Suprapubic skin (tissue), 4 donors: ENCODE data around the gene HMCN1. TPM values are rescaled to one million over a fixed set of nuclear protein-coding genes. Genes with fewer than 3 reads are reported as not detected.

Source experiments
- DNase-seq, 2 donors: peaks; one replicate each; pipeline ENCODE4 v3.0.0-alpha.2; 2019; ENCODE audit warnings: low spot score in 2 of 2
- H3K27ac ChIP-seq: fragments of 200-600 bp; sonication (generic); one replicate; pipeline ENCODE4 v1.5.1; 2019
- H3K27me3 ChIP-seq: fragments of 200-600 bp; sonication (generic); one replicate; pipeline ENCODE4 v1.5.1; 2019
- H3K36me3 ChIP-seq: fragments of 200-600 bp; sonication (generic); one replicate; pipeline ENCODE4 v1.5.1; 2019
- H3K4me1 ChIP-seq: fragments of 200-600 bp; sonication (generic); one replicate; pipeline ENCODE4 v1.5.1; 2019
- H3K4me3 ChIP-seq: fragments of 200-600 bp; sonication (generic); one replicate; pipeline ENCODE4 v1.5.1; 2019; ENCODE audit warnings: mild to moderate bottlenecking
- H3K9me3 ChIP-seq: fragments of 200-600 bp; sonication (generic); one replicate; pipeline ENCODE4 v1.5.1; 2019
- EP300 ChIP-seq: sonication (generic); formaldehyde crosslinking; IDR thresholded peaks from one replicate; pipeline ENCODE4 v1.6.1; 2017; ENCODE audit warnings: antibody characterized with exemption
- POLR2A ChIP-seq, 2 donors: fragments of 450-650 bp; IDR thresholded peaks; one replicate each; pipeline ENCODE4 v1.6.1; 2017; ENCODE audit warnings: antibody characterized with exemption in 2 of 2, mild to moderate bottlenecking in 2 of 2, moderate library complexity in 2 of 2
- POLR2AphosphoS5 ChIP-seq, 3 donors: sonication (generic); formaldehyde crosslinking; IDR thresholded peaks; one replicate each; pipeline ENCODE4 v1.6.1; 2017; ENCODE audit warnings: antibody characterized with exemption in 3 of 3
- WGBS: methylation state at CpG from one replicate; pipeline ENCODE4 v1.1.5; 2018; 5-methylcytosine and 5-hydroxymethylcytosine counted together
- total RNA-seq, 4 donors: library from RNA; depleted of rRNA; stranded (reverse); fragments of >200 nt; gene quantifications; one replicate each; pipeline ENCODE4 v1.1.0, GENCODE V29; 2016
- TF ChIP-seq, protein P1 (sequence below), 2 donors: fragments of 200-600 bp in 1 of 2; fragments of 450-650 bp in 1 of 2; sonication (generic) in 1 of 2; IDR thresholded peaks; one replicate each; pipeline ENCODE4 v1.5.1; 2016 to 2019; ENCODE audit warnings: antibody characterized with exemption in 2 of 2, mild to moderate bottlenecking in 1 of 2, moderate library complexity in 1 of 2

HMCN1 gene
- total RNA-seq, 4 donors from 2014 or later: 2.2 to 5.6 (median 3.7) TPM

DNA sequence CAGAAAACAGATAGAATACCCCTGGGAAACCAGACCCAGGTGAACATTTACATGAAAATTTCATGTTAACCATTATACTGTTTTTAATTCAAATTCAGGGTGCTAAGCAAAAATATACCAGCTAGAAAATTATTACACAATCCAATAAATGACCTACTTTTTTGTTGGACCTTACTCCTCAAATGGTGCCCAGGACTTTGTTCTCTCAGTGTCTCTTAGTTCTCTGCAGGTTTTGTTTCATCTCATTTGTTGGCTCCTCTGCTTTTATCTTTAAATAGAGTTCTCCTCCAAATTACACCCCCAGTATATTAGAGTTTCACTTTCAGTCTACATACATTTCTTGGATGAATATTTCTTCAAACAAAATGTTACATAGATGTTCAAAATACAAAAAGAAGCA is 326.0 kb downstream of the HMCN1 start:
- H3K4me1 ChIP-seq: peaks cover 24% of the 10 kb centered on the region
- TF ChIP-seq POLR2A (IDR thresholded peaks at IDR 0.05): no peak
- peak overlapping the region; percentile 76 for H3K27ac ChIP-seq
- H3K9me3 ChIP-seq: no peaks in the 10 kb centered on the region
- H3K27me3 ChIP-seq: no peaks in the 10 kb centered on the region
- no peak for DNase-seq
- no peaks in the 10 kb centered on the region for H3K36me3 ChIP-seq
- no peak overlapping the region for H3K4me3 ChIP-seq

DNA sequence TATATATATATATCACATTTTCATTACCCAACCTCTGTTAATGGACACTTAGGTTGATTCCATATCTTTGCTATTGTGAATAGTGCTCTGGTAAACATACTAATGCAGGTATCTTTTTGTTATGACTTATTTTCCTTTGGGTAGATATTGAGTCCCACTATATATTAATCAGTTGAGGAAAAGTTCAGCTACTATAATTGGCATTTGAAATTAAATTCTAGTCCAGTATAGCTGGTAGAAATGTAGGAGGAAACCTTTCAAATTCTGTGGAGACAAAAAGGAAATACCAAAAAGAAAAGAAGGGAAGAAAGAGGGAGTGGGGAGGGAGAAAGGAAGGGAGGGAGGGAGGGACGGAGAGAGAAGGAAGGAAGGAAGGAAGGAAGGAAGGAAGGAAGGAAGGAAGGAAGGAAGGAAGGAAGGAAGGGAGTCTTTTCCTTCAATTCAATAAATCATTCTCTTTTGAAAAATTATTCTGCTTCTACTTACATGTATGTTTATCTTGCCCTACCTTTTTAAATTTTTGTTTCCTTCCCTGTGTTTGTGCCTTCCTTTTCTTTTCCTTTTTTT is 329.0 kb downstream of the HMCN1 start:
- WGBS: 63% methylated on average over 1 of the region's 1 CpG
- DNase-seq: no peak
- Histone ChIP-seq H3K4me3 (no peak overlapping the region), H3K4me1 (peaks cover 24% of the 10 kb centered on the region), H3K27me3 (no peaks in the 10 kb centered on the region), H3K36me3 (no peaks in the 10 kb centered on the region), H3K27ac (no peak overlapping the region), H3K9me3 (no peaks in the 10 kb centered on the region)
- no peak for TF ChIP-seq EP300
- no peak for TF ChIP-seq POLR2A (IDR thresholded peaks at IDR 0.05)
- no peak for TF ChIP-seq POLR2AphosphoS5 (IDR thresholded peaks at IDR 0.05)
- TF ChIP-seq, protein P1, sequence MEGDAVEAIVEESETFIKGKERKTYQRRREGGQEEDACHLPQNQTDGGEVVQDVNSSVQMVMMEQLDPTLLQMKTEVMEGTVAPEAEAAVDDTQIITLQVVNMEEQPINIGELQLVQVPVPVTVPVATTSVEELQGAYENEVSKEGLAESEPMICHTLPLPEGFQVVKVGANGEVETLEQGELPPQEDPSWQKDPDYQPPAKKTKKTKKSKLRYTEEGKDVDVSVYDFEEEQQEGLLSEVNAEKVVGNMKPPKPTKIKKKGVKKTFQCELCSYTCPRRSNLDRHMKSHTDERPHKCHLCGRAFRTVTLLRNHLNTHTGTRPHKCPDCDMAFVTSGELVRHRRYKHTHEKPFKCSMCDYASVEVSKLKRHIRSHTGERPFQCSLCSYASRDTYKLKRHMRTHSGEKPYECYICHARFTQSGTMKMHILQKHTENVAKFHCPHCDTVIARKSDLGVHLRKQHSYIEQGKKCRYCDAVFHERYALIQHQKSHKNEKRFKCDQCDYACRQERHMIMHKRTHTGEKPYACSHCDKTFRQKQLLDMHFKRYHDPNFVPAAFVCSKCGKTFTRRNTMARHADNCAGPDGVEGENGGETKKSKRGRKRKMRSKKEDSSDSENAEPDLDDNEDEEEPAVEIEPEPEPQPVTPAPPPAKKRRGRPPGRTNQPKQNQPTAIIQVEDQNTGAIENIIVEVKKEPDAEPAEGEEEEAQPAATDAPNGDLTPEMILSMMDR (IDR thresholded peaks at IDR 0.05): no peak

- no peaks in the 10 kb centered on the region for H3K9me3 ChIP-seq
- no peaks in the 10 kb centered on the region for H3K4me1 ChIP-seq
- H3K27me3 ChIP-seq: no peaks in the 10 kb centered on the region
- H3K27ac ChIP-seq: no peak overlapping the region
- WGBS: 81% methylated on average over 3 of the region's 3 CpGs
- TF ChIP-seq, protein P1 (IDR thresholded peaks at IDR 0.05): no peak
- TF ChIP-seq EP300: no peak
- TF ChIP-seq POLR2A (IDR thresholded peaks at IDR 0.05): no peak
- no peak for TF ChIP-seq POLR2AphosphoS5 (IDR thresholded peaks at IDR 0.05)
- DNase-seq: no peak
- no peaks in the 10 kb centered on the region for H3K36me3 ChIP-seq
- no peak overlapping the region for H3K4me3 ChIP-seq
Measured at GRCh38 chr1:186066411-186066810, 332.2 kb downstream of the HMCN1 start.

DNA sequence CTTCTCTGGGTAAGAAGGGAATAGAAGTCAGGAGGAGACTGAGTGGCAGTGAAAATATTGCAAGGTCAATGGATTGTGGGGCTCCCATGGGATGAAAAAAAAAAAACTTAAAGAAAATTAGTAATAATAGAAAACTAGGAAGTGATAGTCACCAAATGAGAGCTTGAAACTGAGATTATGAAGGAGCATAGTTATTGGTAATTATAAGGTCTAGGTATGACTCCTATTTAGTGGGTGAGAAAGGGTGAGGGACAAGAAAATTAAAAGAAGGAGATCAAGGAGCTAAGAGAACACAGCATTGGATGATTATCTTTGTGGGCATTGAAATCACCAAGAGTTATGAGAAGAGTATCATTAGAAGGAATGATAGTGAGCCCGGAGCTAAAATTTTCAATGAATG is 339.5 kb downstream of the HMCN1 start:
- 93% methylated on average over 1 of the region's 1 CpG for WGBS
- Histone ChIP-seq H3K4me3 (no peak overlapping the region), H3K36me3 (no peaks in the 10 kb centered on the region), H3K9me3 (no peaks in the 10 kb centered on the region), H3K27ac (no peak overlapping the region), H3K27me3 (no peaks in the 10 kb centered on the region), H3K4me1 (peaks cover 9% of the 10 kb centered on the region)
- no peak for TF ChIP-seq POLR2A (IDR thresholded peaks at IDR 0.05)
- TF ChIP-seq EP300: no peak
- no peak for TF ChIP-seq POLR2AphosphoS5 (IDR thresholded peaks at IDR 0.05)
- TF ChIP-seq, protein P1 (IDR thresholded peaks at IDR 0.05): no peak
- DNase-seq: no peak

GRCh38 chr1:186076006-186076405 is 341.8 kb downstream of the HMCN1 start:
- H3K4me3 ChIP-seq: no peak overlapping the region
- H3K27ac ChIP-seq: no peak overlapping the region
- no peaks in the 10 kb centered on the region for H3K36me3 ChIP-seq
- H3K27me3 ChIP-seq: no peaks in the 10 kb centered on the region
- H3K4me1 ChIP-seq: peaks cover 11% of the 10 kb centered on the region
- TF ChIP-seq, protein P1 (IDR thresholded peaks at IDR 0.05): no peak
- TF ChIP-seq POLR2AphosphoS5 (IDR thresholded peaks at IDR 0.05) (no peak), POLR2A (IDR thresholded peaks at IDR 0.05) (no peak), EP300 (no peak)
- WGBS: 33% methylated on average over 4 of the region's 4 CpGs
- no peak for DNase-seq
- H3K9me3 ChIP-seq: no peaks in the 10 kb centered on the region

DNA sequence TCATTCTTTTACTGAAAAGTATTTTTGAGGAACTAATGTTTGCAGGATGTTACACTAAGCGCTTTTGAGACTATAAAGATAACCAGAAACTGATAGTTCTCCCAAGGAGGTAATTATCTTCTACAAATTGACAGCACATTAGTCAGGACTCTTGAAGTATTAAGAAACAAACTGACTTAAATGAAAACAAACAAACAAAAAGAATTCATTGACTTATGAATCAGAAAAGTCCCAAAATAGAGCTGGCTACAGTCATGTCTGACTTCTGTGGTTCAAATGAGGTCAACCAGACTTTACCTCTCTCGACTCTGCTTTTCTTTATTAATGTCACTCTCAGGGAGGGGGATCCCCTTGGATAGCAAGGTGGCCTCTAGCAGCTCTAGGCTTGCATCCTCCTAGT is 344.1 kb downstream of the HMCN1 start:
- H3K4me1 ChIP-seq: peaks cover 20% of the 10 kb centered on the region
- H3K27me3 ChIP-seq: no peaks in the 10 kb centered on the region
- 74% methylated on average over 2 of the region's 2 CpGs for WGBS
- H3K9me3 ChIP-seq: no peaks in the 10 kb centered on the region
- H3K27ac ChIP-seq: no peak overlapping the region
- no peak overlapping the region for H3K4me3 ChIP-seq
- H3K36me3 ChIP-seq: no peaks in the 10 kb centered on the region
- TF ChIP-seq POLR2A (IDR thresholded peaks at IDR 0.05) (no peak), EP300 (no peak), POLR2AphosphoS5 (IDR thresholded peaks at IDR 0.05) (no peak)
- TF ChIP-seq, protein P1 (IDR thresholded peaks at IDR 0.05): no peak
- DNase-seq: no peak
